ENCODE results near the gene ATP1A4.

- TF ChIP-seq CTCF (conservative IDR thresholded peaks at IDR 0.05; ENCODE audit: low read depth, low read length) = no peak
- TF ChIP-seq EZH2 (IDR thresholded peaks at IDR 0.05; ENCODE audit: borderline replicate concordance, low read depth, low read length, poor library complexity, severe bottlenecking) = no peak
Measured at GRCh38 chr1:160171980-160172379, 20.6 kb downstream of the ATP1A4 start.

All from A673 (cell line).